Osteoblast (primary cell): ENCODE measurements around the gene ADGRL3. TPM values are rescaled to one million over a fixed set of nuclear protein-coding genes. Genes with fewer than 3 reads are reported as not detected.

Experiments
- DNase-seq: peaks from one replicate; pipeline ENCODE4 v3.0.0; 2011; ENCODE audit warnings: low spot score, mixed read lengths; ENCODE audit not compliant: insufficient read length; ENCODE audit errors: missing footprints
- H2AFZ ChIP-seq: 2 replicates; pipeline ENCODE4 v1.6.0; 2011; ENCODE audit warnings: mild to moderate bottlenecking, low read length
- H3K27ac ChIP-seq: 2 replicates; pipeline ENCODE4 v1.5.1; 2011; ENCODE audit warnings: mild to moderate bottlenecking, low read depth, low read length, moderate library complexity
- H3K27me3 ChIP-seq: 2 replicates; pipeline ENCODE4 v1.6.0; 2012; ENCODE audit warnings: mild to moderate bottlenecking, control low read depth, inconsistent platforms, low read length, moderate library complexity; ENCODE audit not compliant: insufficient read depth
- H3K36me3 ChIP-seq: 2 replicates; pipeline ENCODE4 v1.5.1; 2011; ENCODE audit warnings: mild to moderate bottlenecking, low read length, control low read depth, moderate library complexity; ENCODE audit not compliant: insufficient read depth
- H3K4me1 ChIP-seq: 2 replicates; pipeline ENCODE4 v1.5.1; 2011; ENCODE audit warnings: mild to moderate bottlenecking, low read length, control low read depth, moderate library complexity; ENCODE audit not compliant: insufficient read depth
- H3K4me2 ChIP-seq: 2 replicates; pipeline ENCODE4 v1.6.0; 2011; ENCODE audit warnings: mild to moderate bottlenecking, low read length; ENCODE audit not compliant: insufficient read depth
- H3K4me3 ChIP-seq: fragments of 200-600 bp; sonication (generic); 3 replicates; pipeline ENCODE4 v1.5.1; 2012; ENCODE audit warnings: mild to moderate bottlenecking, low read length, inconsistent platforms; ENCODE audit not compliant: insufficient read depth
- H3K79me2 ChIP-seq: 2 replicates; pipeline ENCODE4 v1.6.0; 2012; ENCODE audit warnings: mild to moderate bottlenecking, low read length, control low read depth, inconsistent platforms; ENCODE audit not compliant: insufficient read depth
- H3K9me3 ChIP-seq: 2 replicates; pipeline ENCODE4 v1.5.1; 2011; ENCODE audit warnings: low read depth, low read length, control low read depth
- H4K20me1 ChIP-seq: 2 replicates; pipeline ENCODE4 v1.6.0; 2012; ENCODE audit warnings: mild to moderate bottlenecking, low read length, control low read depth; ENCODE audit not compliant: insufficient read depth
- total RNA-seq: library from RNA; depleted of rRNA; stranded (reverse); fragments of >200 nt; gene quantifications from 2 replicates; pipeline ENCODE4 v1.2.3, GENCODE V29; 2012
- TF ChIP-seq, protein P1 (sequence below): IDR thresholded peaks from 2 replicates; pipeline ENCODE4 v1.5.1; 2011; ENCODE audit warnings: mild to moderate bottlenecking, low read depth, low read length, moderate library complexity; ENCODE audit errors: extremely low read depth

Gene ADGRL3
- total RNA-seq, 1 donor: not detected

- H3K9me3 ChIP-seq: no peaks in the 10 kb centered on the region
- no peak overlapping the region for H2AFZ ChIP-seq
- no peaks in the 10 kb centered on the region for H3K4me1 ChIP-seq
- no peak overlapping the region for H3K4me3 ChIP-seq
- no peak overlapping the region for H3K4me2 ChIP-seq
- H3K27me3 ChIP-seq: no peaks in the 10 kb centered on the region
- no peaks in the 10 kb centered on the region for H4K20me1 ChIP-seq
- H3K27ac ChIP-seq: no peak overlapping the region
- TF ChIP-seq, protein P1, sequence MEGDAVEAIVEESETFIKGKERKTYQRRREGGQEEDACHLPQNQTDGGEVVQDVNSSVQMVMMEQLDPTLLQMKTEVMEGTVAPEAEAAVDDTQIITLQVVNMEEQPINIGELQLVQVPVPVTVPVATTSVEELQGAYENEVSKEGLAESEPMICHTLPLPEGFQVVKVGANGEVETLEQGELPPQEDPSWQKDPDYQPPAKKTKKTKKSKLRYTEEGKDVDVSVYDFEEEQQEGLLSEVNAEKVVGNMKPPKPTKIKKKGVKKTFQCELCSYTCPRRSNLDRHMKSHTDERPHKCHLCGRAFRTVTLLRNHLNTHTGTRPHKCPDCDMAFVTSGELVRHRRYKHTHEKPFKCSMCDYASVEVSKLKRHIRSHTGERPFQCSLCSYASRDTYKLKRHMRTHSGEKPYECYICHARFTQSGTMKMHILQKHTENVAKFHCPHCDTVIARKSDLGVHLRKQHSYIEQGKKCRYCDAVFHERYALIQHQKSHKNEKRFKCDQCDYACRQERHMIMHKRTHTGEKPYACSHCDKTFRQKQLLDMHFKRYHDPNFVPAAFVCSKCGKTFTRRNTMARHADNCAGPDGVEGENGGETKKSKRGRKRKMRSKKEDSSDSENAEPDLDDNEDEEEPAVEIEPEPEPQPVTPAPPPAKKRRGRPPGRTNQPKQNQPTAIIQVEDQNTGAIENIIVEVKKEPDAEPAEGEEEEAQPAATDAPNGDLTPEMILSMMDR: no peak
- H3K79me2 ChIP-seq: no peaks in the 10 kb centered on the region
- peaks cover 5% of the 10 kb centered on the region for H3K36me3 ChIP-seq
- DNase-seq: no peak
These were observed 25.5 kb downstream of the ADGRL3 start for GRCh38 chr4:61225656-61226055.

DNA sequence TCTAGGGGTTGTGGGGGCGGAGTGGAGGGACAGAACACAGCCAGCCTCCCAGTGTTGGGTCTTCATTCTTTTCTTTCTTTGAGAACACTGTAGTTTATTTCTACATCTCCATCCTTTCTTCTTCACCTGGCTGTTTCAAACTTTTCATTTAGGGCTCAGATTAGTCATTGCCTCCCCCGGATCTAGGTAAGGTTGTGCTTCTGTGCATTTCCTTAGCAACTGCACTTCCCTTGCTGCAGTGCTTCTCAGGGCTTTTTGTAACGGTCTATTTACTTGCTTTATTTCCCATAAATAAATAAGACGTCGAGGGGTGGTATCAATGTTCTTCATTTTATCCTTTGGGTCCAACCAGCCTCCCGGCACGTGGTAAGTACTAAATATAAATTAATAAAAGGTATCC is 31.3 kb downstream of the ADGRL3 start:
- Histone ChIP-seq H3K36me3 (peaks cover 5% of the 10 kb centered on the region), H3K9me3 (no peaks in the 10 kb centered on the region), H3K4me3 (no peak overlapping the region), H3K4me2 (no peak overlapping the region), H3K4me1 (no peaks in the 10 kb centered on the region), H2AFZ (no peak overlapping the region), H4K20me1 (no peaks in the 10 kb centered on the region), H3K27ac (no peak overlapping the region), H3K79me2 (no peaks in the 10 kb centered on the region), H3K27me3 (no peaks in the 10 kb centered on the region)
- TF ChIP-seq, protein P1: no peak
- no peak for DNase-seq

DNA sequence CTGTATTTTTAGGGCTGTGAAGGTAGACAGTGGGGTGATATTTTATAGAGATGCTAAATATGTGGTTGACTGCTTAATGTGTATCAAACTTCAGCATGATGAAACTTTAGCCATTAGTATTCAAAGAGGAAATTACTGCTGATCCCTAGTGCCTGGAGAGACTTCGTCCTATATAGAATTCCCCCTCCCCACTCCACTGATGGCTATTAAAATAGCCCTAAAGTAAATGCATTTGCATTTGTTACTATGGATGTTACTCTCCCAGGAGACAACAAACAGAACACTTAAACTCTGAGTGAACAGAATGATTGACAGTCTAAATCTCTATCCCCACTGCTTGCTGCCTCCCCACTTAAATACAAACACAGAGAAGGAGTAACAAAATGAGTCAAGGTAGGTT is 39.1 kb downstream of the ADGRL3 start:
- TF ChIP-seq, protein P1: no peak
- no peak overlapping the region for H3K27ac ChIP-seq

GRCh38 chr4:61243962-61244361 is 43.8 kb downstream of the ADGRL3 start:
- Histone ChIP-seq H2AFZ (no peak overlapping the region), H3K4me1 (no peaks in the 10 kb centered on the region), H3K27me3 (no peaks in the 10 kb centered on the region), H3K4me3 (no peak overlapping the region), H3K27ac (no peak overlapping the region), H4K20me1 (no peaks in the 10 kb centered on the region), H3K79me2 (no peaks in the 10 kb centered on the region), H3K9me3 (no peaks in the 10 kb centered on the region), H3K36me3 (no peaks in the 10 kb centered on the region), H3K4me2 (no peak overlapping the region)
- no peak for DNase-seq
- TF ChIP-seq, protein P1: no peak

More for the DNA sequence above, 39.1 kb downstream of the ADGRL3 start:
- H3K4me2 ChIP-seq: no peak overlapping the region
- no peaks in the 10 kb centered on the region for H4K20me1 ChIP-seq
- DNase-seq: no peak
- no peaks in the 10 kb centered on the region for H3K9me3 ChIP-seq
- no peaks in the 10 kb centered on the region for H3K79me2 ChIP-seq
- no peaks in the 10 kb centered on the region for H3K27me3 ChIP-seq
- H3K4me1 ChIP-seq: no peaks in the 10 kb centered on the region
- H3K4me3 ChIP-seq: no peak overlapping the region
- H3K36me3 ChIP-seq: no peaks in the 10 kb centered on the region
- H2AFZ ChIP-seq: no peak overlapping the region
